Nephron (organoid): ENCODE measurements around the gene RNF144B.
"Not testable (repeated sequence)": the region's sequence is repeated elsewhere in the genome, so short reads cannot be mapped to it uniquely, and the experiment has no call there.

Source experiments
- H3K27ac Mint-ChIP-seq, 3 experiments: 2 replicates each; pipeline ENCODE4 v1.8.0; 2020; ENCODE audit warnings: mixed read lengths in 3 of 3, mild to moderate bottlenecking in 2 of 3, moderate library complexity in 1 of 3
- H3K27me3 Mint-ChIP-seq: 2 replicates; pipeline ENCODE4 v1.8.0; 2021; ENCODE audit warnings: low read depth, mild to moderate bottlenecking, moderate library complexity, mixed read lengths
- H3K36me3 Mint-ChIP-seq: 2 replicates; pipeline ENCODE4 v1.8.0; 2020; ENCODE audit warnings: low read depth, mixed read lengths
- H3K4me1 Mint-ChIP-seq: 2 replicates; pipeline ENCODE4 v1.8.0; 2020; ENCODE audit warnings: mixed read lengths
- H3K4me3 Mint-ChIP-seq, 3 experiments: 2 replicates each; pipeline ENCODE4 v1.8.0; 2020; ENCODE audit warnings: mild to moderate bottlenecking in 3 of 3, mixed read lengths in 3 of 3, moderate library complexity in 2 of 3
- H3K9me3 Mint-ChIP-seq: 2 replicates; pipeline ENCODE4 v1.8.0; 2020; ENCODE audit warnings: mixed read lengths
- CTCF ChIP-seq, 3 experiments: fragments of 200-600 bp; sonication (generic); IDR thresholded peaks; one replicate each; pipeline ENCODE4 v1.5.0; 2021; ENCODE audit warnings: antibody characterized with exemption in 3 of 3; ENCODE audit not compliant: unreplicated experiment in 3 of 3

RNF144B gene

GRCh38 chr6:18405477-18406293, 18.5 kb downstream of the RNF144B start:
- Mint-ChIP-seq H3K4me1 (no peaks in the 10 kb centered on the region), H3K27ac (no peak overlapping the region), H3K9me3 (no peaks in the 10 kb centered on the region), H3K27me3 (no peaks in the 10 kb centered on the region), H3K4me3 (no peak overlapping the region), H3K36me3 (no peaks in the 10 kb centered on the region)
- TF ChIP-seq CTCF (IDR thresholded peaks at IDR 0.05; ENCODE audit: unreplicated experiment in 3 of 3), result no peak

- TF ChIP-seq CTCF (IDR thresholded peaks at IDR 0.05; ENCODE audit: unreplicated experiment in 3 of 3), result no peak
- H3K9me3 Mint-ChIP-seq, result no peaks in the 10 kb centered on the region
- no peaks in the 10 kb centered on the region for H3K4me1 Mint-ChIP-seq
These were observed 20.0 kb downstream of the RNF144B start for GRCh38 chr6:18406955-18407749.

GRCh38 chr6:18409602-18410001, 22.5 kb downstream of the RNF144B start:
- not testable (repeated sequence) for H3K4me1 Mint-ChIP-seq, H3K27ac Mint-ChIP-seq, H3K9me3 Mint-ChIP-seq, H3K27me3 Mint-ChIP-seq, H3K4me3 Mint-ChIP-seq, H3K36me3 Mint-ChIP-seq

More at GRCh38 chr6:18406955-18407749, 20.0 kb downstream of the RNF144B start:
- H3K27ac Mint-ChIP-seq, result no peak overlapping the region
- H3K4me3 Mint-ChIP-seq, result no peak overlapping the region
- H3K27me3 Mint-ChIP-seq, result no peaks in the 10 kb centered on the region
- H3K36me3 Mint-ChIP-seq, result no peaks in the 10 kb centered on the region

GRCh38 chr6:18410412-18410811, 23.3 kb downstream of the RNF144B start:
- Mint-ChIP-seq H3K27ac (no peak overlapping the region), H3K4me3 (no peak overlapping the region), H3K27me3 (no peaks in the 10 kb centered on the region), H3K4me1 (peaks cover 1% of the 10 kb centered on the region), H3K9me3 (no peaks in the 10 kb centered on the region), H3K36me3 (no peaks in the 10 kb centered on the region)
- TF ChIP-seq CTCF (IDR thresholded peaks at IDR 0.05; ENCODE audit: unreplicated experiment in 3 of 3), result no peak

- Mint-ChIP-seq H3K4me1 (peaks cover 6% of the 10 kb centered on the region), H3K9me3 (no peaks in the 10 kb centered on the region), H3K27me3 (no peaks in the 10 kb centered on the region), H3K27ac (no peak overlapping the region), H3K36me3 (no peaks in the 10 kb centered on the region), H3K4me3 (no peak overlapping the region)
- no peak for TF ChIP-seq CTCF (IDR thresholded peaks at IDR 0.05; ENCODE audit: unreplicated experiment in 3 of 3)
These were observed 24.9 kb downstream of the RNF144B start for GRCh38 chr6:18412068-18412467.

- no peaks in the 10 kb centered on the region for H3K36me3 Mint-ChIP-seq
- H3K4me3 Mint-ChIP-seq, result no peak overlapping the region
- no peaks in the 10 kb centered on the region for H3K27me3 Mint-ChIP-seq
- H3K4me1 Mint-ChIP-seq, result peaks cover 6% of the 10 kb centered on the region
- TF ChIP-seq CTCF (IDR thresholded peaks at IDR 0.05; ENCODE audit: unreplicated experiment in 3 of 3), result no peak
- peaks cover 2% of the 10 kb centered on the region for H3K9me3 Mint-ChIP-seq
- H3K27ac Mint-ChIP-seq, result no peak overlapping the region
These were observed 25.5 kb downstream of the RNF144B start for GRCh38 chr6:18412644-18413043.
